ENCODE data around the gene WNT7A.
"Not testable (repeated sequence)": the region's sequence is repeated elsewhere in the genome, so short reads cannot be mapped to it uniquely, and the experiment has no call there.

Gene WNT7A

DNA sequence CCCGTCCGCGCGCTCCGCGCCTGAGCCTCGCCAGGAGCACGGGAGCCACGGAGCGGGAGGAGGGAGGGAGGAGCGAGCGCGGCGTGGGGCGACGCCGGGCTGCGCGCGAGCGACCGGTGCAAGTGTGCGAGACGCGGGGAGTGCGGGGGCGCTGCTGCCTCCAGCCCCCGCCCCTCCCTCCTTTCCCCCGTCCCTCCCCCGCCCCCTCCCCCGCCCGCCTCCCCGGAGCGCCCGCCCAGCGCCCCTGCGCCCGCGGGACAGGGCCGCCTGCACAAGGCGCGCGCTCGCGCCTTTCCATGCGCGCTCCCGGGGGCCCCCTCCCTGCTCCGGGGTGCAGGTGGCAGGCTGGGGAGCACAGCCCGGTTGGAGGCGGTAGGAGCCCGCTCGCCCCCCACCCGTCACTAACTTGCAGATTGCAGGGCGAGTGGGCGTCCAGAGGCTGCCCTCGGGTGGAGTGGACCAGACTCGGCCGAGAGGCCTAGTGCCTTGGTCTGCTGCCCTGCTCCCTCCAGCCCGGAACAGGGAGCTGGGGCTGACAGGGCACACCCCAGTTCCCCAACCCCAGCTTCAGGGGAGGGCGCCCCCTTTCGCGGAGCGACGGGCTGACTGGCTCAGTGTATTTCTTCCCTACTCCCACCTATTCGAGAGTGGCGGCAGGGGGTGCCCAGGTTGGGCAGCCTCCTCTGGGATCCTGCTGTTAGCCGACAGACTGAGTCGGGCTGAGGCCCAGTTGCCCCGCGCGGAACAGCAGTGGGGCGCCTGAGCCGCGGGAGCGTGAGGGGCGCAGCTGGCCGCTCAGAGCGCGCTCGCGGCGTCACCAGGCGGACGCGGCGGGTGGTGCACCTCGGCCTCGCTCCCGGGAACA, at the start of gene WNT7A:
WNT7A (minus strand) TSS at position 126 of the 865 bp plus-strand sequence. CDS start 255 bp downstream, outside the sequence.
- no peak within 1 kb of the TSS for H3K4me3 ChIP-seq (replicated peaks in 1 of 2; ENCODE audit: low read depth in 2 of 2, low read length in 2 of 2)
- no peak for DNase-seq (ENCODE audit: low read depth in 2 of 2)
- TF ChIP-seq, protein P1, sequence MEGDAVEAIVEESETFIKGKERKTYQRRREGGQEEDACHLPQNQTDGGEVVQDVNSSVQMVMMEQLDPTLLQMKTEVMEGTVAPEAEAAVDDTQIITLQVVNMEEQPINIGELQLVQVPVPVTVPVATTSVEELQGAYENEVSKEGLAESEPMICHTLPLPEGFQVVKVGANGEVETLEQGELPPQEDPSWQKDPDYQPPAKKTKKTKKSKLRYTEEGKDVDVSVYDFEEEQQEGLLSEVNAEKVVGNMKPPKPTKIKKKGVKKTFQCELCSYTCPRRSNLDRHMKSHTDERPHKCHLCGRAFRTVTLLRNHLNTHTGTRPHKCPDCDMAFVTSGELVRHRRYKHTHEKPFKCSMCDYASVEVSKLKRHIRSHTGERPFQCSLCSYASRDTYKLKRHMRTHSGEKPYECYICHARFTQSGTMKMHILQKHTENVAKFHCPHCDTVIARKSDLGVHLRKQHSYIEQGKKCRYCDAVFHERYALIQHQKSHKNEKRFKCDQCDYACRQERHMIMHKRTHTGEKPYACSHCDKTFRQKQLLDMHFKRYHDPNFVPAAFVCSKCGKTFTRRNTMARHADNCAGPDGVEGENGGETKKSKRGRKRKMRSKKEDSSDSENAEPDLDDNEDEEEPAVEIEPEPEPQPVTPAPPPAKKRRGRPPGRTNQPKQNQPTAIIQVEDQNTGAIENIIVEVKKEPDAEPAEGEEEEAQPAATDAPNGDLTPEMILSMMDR (IDR thresholded peaks at IDR 0.05; ENCODE audit: low read depth, low read length): no peak

DNA sequence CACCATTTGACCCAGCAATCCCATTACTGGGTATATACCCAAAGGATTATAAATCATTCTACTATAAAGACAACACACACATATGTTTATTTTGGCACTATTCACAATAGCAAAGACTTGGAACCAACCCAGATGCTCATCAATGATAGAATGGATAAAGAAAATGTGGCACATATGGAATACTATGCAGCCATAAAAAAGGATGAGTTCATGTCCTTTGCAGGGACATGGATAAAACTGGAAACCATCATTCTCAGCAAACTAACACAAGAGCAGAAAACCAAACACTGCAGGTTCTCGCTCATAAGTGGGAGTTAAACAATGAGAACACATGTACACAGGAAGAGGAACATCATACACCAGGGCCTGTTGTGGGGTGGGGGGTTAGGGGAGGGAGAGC, 48.9 kb upstream of the WNT7A start:
- not testable (repeated sequence) for H3K4me3 ChIP-seq (replicated peaks in 1 of 2; ENCODE audit: low read depth in 2 of 2, low read length in 2 of 2); DNase-seq (ENCODE audit: low read depth in 2 of 2)

DNA sequence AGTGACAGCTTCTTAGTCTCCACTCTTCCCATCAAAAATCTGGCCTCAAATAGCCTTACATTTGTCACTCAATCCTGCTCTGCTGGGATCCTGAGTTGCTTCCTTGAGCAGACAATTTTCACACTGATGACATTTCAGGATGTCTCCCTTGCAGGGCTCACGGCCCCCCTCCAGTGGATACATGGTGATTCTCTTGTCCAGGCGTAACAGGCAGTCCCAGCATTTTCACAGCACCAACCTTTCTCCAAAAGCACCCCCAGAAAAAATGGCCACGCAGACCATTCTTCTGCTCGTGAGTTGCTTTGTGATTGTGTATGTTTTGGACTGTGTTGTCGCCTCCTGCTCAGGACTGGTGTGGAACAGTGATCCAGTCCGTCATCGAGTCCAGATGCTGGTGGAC, 47.4 kb upstream of the WNT7A start:
- no peak overlapping the region for H3K4me3 ChIP-seq (replicated peaks in 1 of 2; ENCODE audit: low read depth in 2 of 2, low read length in 2 of 2)
- TF ChIP-seq, protein P1 (IDR thresholded peaks at IDR 0.05; ENCODE audit: low read depth, low read length): peak; percentile 3
- no peak for DNase-seq (ENCODE audit: low read depth in 2 of 2)

DNA sequence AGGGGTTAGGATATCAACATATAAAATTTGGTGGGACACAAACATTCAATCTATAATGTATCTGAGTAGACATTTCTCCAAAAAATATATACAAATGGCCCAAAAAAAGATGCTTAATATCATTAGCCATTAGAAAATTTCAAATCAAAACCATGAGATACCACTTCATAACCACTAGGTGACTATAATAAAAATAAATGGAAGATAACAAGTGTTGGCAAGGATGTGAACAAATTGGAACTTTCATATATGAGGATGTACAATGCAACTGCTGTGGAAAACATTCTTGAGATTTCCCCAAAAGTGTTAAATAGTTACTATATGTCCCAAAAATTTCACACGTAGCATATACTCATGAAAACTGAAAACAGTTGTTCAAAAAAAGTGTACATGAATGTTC, 36.5 kb upstream of the WNT7A start:
- TF ChIP-seq, protein P1 (IDR thresholded peaks at IDR 0.05; ENCODE audit: low read depth, low read length): no peak

DNA sequence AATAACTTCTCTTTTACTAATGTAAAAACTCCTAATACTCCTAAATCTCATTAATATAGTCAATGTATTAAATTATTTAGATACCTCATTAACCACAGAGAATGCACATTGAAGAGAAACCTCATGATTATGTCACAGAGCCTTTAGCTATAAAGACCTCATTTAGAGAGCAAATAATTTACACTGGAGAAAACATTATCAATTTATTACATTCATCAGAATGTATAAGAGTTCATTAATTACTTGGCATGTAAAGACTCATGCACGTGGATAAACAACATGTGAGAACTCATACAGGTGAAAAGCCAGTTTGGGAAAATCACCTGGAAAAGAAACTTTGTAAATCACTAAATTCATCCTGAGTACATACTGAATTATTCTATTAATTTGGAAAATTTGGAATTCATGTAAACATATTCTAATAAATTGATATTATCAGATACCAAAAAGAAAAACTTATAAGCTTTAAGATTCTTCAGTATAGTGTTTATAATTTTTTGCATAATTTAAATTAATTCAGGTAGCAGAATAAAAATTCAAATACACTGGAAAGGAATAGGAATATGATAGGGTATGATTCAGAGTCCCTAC, 22.9 kb upstream of the WNT7A start:
- DNase-seq (ENCODE audit: low read depth in 2 of 2): no peak
- TF ChIP-seq, protein P1 (IDR thresholded peaks at IDR 0.05; ENCODE audit: low read depth, low read length): no peak
- no peak overlapping the region for H3K4me3 ChIP-seq (replicated peaks in 1 of 2; ENCODE audit: low read depth in 2 of 2, low read length in 2 of 2)

More for the DNA sequence above, 36.5 kb upstream of the WNT7A start:
- DNase-seq (ENCODE audit: low read depth in 2 of 2): no peak
- H3K4me3 ChIP-seq (replicated peaks in 1 of 2; ENCODE audit: low read depth in 2 of 2, low read length in 2 of 2): no peak overlapping the region

DNA sequence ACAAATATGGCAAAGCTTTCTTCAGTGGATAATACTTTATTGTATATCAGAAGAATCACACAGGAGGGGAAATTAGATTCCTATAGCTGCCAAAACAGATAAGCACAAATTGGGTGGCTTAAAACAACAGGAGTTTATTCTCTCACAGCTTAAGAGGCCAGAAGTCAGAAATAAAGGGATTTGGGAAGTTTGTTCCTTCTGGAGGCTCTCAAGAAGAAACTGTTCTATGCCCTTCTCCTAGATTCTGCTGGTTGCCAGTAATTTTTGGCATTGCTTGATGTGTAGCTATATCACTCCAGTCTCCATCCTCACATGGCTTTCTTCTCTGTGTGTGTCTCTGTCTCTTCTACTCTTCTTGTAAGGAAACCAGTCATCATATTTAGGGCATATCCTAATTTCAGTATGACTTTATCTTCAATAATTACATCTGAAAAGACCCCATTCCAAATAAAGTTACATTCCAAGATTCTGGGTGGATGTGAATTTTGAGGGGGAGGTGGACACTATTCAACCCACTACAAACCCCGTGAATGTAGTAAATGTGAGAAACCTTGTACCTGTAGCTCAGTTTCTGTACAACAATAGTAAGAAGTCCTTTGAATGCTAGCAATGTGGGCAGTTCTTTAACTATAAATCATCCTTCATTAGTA, 22.2 kb upstream of the WNT7A start:
- TF ChIP-seq, protein P1 (IDR thresholded peaks at IDR 0.05; ENCODE audit: low read depth, low read length): no peak
- no peak overlapping the region for H3K4me3 ChIP-seq (replicated peaks in 1 of 2; ENCODE audit: low read depth in 2 of 2, low read length in 2 of 2)
- no peak for DNase-seq (ENCODE audit: low read depth in 2 of 2)

DNA sequence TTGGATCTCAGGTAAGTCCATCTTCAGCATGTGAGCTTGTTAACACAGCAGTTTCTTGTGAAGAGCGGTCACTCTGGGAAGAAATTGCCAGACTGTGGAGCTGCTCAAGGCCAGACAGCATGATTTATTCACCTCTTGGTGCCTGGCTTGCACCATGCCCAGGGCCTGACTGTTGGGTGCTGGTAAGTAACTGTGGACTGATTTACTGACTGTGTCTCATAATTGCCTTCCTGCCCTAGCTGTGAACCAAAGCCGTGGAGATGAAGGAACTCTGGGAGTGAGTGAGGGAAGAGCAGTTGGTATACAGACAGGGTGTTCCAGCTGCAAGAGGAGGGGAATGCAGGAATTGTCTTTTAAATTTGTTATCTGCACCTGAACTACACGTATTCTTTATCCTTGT, 18.5 kb upstream of the WNT7A start:
- H3K4me3 ChIP-seq (replicated peaks in 1 of 2; ENCODE audit: low read depth in 2 of 2, low read length in 2 of 2): no peak overlapping the region
- no peak for DNase-seq (ENCODE audit: low read depth in 2 of 2)
- TF ChIP-seq, protein P1 (IDR thresholded peaks at IDR 0.05; ENCODE audit: low read depth, low read length): no peak

Data from cardiac fibroblast (primary cell).